ENCODE data around the gene RHAG.

GRCh38 chr6:49675816-49676215, 39.2 kb upstream of the RHAG start:
- TF ChIP-seq, protein P1, sequence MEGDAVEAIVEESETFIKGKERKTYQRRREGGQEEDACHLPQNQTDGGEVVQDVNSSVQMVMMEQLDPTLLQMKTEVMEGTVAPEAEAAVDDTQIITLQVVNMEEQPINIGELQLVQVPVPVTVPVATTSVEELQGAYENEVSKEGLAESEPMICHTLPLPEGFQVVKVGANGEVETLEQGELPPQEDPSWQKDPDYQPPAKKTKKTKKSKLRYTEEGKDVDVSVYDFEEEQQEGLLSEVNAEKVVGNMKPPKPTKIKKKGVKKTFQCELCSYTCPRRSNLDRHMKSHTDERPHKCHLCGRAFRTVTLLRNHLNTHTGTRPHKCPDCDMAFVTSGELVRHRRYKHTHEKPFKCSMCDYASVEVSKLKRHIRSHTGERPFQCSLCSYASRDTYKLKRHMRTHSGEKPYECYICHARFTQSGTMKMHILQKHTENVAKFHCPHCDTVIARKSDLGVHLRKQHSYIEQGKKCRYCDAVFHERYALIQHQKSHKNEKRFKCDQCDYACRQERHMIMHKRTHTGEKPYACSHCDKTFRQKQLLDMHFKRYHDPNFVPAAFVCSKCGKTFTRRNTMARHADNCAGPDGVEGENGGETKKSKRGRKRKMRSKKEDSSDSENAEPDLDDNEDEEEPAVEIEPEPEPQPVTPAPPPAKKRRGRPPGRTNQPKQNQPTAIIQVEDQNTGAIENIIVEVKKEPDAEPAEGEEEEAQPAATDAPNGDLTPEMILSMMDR (tag by site-specific recombination; IDR thresholded peaks at IDR 0.05) = no peak
- TF ChIP-seq, protein P2, sequence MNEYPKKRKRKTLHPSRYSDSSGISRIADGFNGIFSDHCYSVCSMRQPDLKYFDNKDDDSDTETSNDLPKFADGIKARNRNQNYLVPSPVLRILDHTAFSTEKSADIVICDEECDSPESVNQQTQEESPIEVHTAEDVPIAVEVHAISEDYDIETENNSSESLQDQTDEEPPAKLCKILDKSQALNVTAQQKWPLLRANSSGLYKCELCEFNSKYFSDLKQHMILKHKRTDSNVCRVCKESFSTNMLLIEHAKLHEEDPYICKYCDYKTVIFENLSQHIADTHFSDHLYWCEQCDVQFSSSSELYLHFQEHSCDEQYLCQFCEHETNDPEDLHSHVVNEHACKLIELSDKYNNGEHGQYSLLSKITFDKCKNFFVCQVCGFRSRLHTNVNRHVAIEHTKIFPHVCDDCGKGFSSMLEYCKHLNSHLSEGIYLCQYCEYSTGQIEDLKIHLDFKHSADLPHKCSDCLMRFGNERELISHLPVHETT (tag by site-specific recombination; IDR thresholded peaks at IDR 0.05) = no peak
- TF ChIP-seq ZNF24 (tag by site-specific recombination; IDR thresholded peaks at IDR 0.05) = no peak
- no peak for TF ChIP-seq ZNF776 (tag by site-specific recombination; IDR thresholded peaks at IDR 0.05; ENCODE audit: borderline replicate concordance)

All from HEK293 (cell line).